Ovary (tissue), 3 donors: ENCODE results near the gene RAF1.

ENCODE experiments used
- CTCF ChIP-seq, 3 donors: fragments of 450-650 bp in 2 of 3; fragments of 200-600 bp in 1 of 3; IDR thresholded peaks; one replicate each; pipeline versions ENCODE4 v1.5.1 to v1.8.0; 2016 to 2022; ENCODE audit warnings: antibody characterized with exemption in 3 of 3, mild to moderate bottlenecking in 1 of 3
- POLR2A ChIP-seq: fragments of 450-650 bp; IDR thresholded peaks from one replicate; pipeline ENCODE4 v1.6.1; 2017; ENCODE audit warnings: antibody characterized with exemption, mild to moderate bottlenecking, moderate library complexity
- donor health status: DM: no; HTN: no; CAD: no.

- TF ChIP-seq CTCF (IDR thresholded peaks at IDR 0.05): no peak
- TF ChIP-seq POLR2A: no peak
These were observed 43.2 kb downstream of the RAF1 start for GRCh38 chr3:12620729-12621128.
